Progenitor cell of endocrine pancreas (in vitro differentiated cells): ENCODE data around the gene DNAH8. TPM values are rescaled to one million over a fixed set of nuclear protein-coding genes. Genes with fewer than 3 reads are reported as not detected.

Experiments
- DNase-seq: peaks from one replicate; pipeline ENCODE4 v3.0.0; 2021; ENCODE audit warnings: low spot score; ENCODE audit not compliant: unreplicated experiment
- H3K27ac Mint-ChIP-seq: 2 replicates; pipeline ENCODE4 v1.8.0; 2021; ENCODE audit warnings: mild to moderate bottlenecking, moderate library complexity, mixed read lengths
- H3K27me3 Mint-ChIP-seq: 2 replicates; pipeline ENCODE4 v1.8.0; 2021; ENCODE audit warnings: mixed read lengths
- H3K36me3 Mint-ChIP-seq: 2 replicates; pipeline ENCODE4 v1.8.0; 2022; ENCODE audit warnings: mixed read lengths; ENCODE audit not compliant: insufficient read depth
- H3K4me1 Mint-ChIP-seq: 2 replicates; pipeline ENCODE4 v1.8.0; 2021; ENCODE audit warnings: low read depth, mixed read lengths
- H3K4me3 Mint-ChIP-seq: 2 replicates; pipeline ENCODE4 v1.8.0; 2021; ENCODE audit warnings: low read depth, mild to moderate bottlenecking, moderate library complexity, mixed read lengths
- H3K9me3 Mint-ChIP-seq: 2 replicates; pipeline ENCODE4 v1.8.0; 2021; ENCODE audit warnings: low read depth, mixed read lengths
- total RNA-seq: library from RNA; stranded (reverse); gene quantifications from 2 replicates; pipeline ENCODE4 v1.2.1, GENCODE V29; 2021
- TF ChIP-seq, protein P1 (sequence below): fragments of 200-600 bp; sonication (generic); IDR thresholded peaks from one replicate; pipeline ENCODE4 v1.5.0; 2021; ENCODE audit warnings: antibody characterized with exemption, mild to moderate bottlenecking; ENCODE audit not compliant: unreplicated experiment

The DNAH8 gene
- total RNA-seq, 1 donor from 2014 or later = 0.12 TPM

DNA sequence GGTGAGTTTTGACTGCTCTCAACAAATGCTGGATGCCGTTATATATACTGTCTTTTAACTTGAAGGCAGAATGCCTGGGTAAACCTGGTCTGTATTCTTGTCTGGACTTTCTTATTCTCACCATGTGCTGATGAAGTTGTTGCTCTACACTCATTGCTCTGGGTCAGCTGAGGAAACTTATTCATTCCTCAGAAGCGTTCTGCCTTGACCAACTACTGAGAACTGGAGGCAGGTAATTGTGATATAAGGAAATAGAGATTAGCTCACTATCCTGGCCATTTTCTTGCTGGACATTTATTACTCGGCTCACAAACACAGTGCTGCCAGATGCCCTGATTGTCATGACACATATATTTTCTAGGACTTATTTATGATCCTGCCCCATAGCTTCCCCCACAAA, 103.6 kb downstream of the DNAH8 start:
- H3K4me3 Mint-ChIP-seq = no peak overlapping the region
- no peaks in the 10 kb centered on the region for H3K36me3 Mint-ChIP-seq
- no peaks in the 10 kb centered on the region for H3K9me3 Mint-ChIP-seq
- TF ChIP-seq, protein P1, sequence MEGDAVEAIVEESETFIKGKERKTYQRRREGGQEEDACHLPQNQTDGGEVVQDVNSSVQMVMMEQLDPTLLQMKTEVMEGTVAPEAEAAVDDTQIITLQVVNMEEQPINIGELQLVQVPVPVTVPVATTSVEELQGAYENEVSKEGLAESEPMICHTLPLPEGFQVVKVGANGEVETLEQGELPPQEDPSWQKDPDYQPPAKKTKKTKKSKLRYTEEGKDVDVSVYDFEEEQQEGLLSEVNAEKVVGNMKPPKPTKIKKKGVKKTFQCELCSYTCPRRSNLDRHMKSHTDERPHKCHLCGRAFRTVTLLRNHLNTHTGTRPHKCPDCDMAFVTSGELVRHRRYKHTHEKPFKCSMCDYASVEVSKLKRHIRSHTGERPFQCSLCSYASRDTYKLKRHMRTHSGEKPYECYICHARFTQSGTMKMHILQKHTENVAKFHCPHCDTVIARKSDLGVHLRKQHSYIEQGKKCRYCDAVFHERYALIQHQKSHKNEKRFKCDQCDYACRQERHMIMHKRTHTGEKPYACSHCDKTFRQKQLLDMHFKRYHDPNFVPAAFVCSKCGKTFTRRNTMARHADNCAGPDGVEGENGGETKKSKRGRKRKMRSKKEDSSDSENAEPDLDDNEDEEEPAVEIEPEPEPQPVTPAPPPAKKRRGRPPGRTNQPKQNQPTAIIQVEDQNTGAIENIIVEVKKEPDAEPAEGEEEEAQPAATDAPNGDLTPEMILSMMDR = no peak
- H3K27ac Mint-ChIP-seq = no peak overlapping the region
- no peaks in the 10 kb centered on the region for H3K4me1 Mint-ChIP-seq
- H3K27me3 Mint-ChIP-seq = no peaks in the 10 kb centered on the region
- no peak for DNase-seq

DNA sequence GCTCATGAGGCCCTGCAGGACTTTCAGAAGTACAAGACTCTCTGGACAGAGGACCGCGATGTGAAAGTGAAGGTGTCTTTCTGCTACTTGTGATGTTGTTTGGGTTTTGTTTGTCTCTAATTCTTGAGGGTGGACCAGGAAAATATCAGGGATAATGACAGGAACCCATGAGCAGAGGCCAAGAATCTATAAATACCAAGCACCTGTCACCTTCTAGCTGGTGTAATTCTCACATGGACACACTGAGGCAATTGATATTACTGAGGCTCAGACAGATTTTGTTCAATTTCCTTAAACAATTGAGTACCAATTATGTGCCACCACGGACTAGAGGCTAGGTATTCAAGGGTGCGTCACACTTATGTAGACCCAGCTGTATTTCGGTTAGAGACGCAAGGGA, 107.9 kb downstream of the DNAH8 start:
- Mint-ChIP-seq H3K4me1 (no peaks in the 10 kb centered on the region), H3K27ac (no peak overlapping the region), H3K4me3 (no peak overlapping the region), H3K27me3 (no peaks in the 10 kb centered on the region), H3K9me3 (no peaks in the 10 kb centered on the region), H3K36me3 (no peaks in the 10 kb centered on the region)
- no peak for DNase-seq
- TF ChIP-seq, protein P1 = no peak

DNA sequence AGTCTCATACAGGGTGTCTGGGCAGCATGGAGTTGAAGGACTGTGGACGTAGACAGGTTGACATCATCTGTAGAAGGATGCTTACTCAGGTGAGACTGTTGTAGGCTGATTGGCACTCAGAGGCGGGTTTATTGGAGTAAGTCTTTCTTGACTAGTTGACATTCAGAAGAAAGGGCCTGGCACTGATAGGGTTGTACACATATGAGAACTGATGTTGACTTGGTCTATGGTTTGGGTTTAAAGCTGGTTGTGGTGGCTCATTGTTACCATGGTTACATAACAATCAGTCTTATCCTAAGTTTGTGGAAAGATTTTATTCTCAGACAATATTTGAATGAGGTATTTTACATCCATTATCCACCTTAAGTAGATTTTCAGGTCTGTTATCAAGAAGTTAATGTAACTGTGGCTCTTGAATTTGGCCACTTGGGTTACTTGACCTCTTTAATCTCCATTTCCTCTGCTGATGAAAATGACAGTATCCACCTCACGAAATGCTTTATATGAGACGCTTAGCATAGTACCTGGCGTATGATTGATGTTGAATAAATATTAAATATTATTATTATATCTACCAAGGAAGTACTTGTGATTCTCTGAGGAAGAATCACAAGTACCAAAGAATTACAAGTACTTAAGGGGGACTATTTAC, 109.3 kb downstream of the DNAH8 start:
- TF ChIP-seq, protein P1 = no peak
- no peaks in the 10 kb centered on the region for H3K36me3 Mint-ChIP-seq
- H3K9me3 Mint-ChIP-seq = peaks cover 3% of the 10 kb centered on the region
- no peaks in the 10 kb centered on the region for H3K4me1 Mint-ChIP-seq
- H3K27me3 Mint-ChIP-seq = no peaks in the 10 kb centered on the region
- no peak overlapping the region for H3K27ac Mint-ChIP-seq
- no peak overlapping the region for H3K4me3 Mint-ChIP-seq
- no peak for DNase-seq

DNA sequence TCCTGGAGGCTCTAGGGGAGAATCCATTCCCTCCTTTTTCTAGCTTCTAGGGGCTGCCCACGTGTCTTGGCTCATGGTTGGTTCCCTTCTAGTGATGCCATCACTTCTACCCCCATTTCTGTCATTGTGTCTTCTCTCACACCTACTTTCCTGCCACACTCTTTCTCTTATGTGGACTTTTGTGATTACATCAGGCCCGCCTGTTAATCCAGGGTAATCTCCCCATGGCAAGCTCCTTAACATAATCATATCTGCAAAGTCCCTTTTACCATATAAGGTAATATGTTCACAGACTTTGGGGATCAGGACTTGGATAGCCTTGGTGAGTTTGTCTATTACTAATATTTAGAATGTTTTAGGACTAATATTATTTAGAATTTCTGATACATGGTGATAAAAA, 111.9 kb downstream of the DNAH8 start:
- no peaks in the 10 kb centered on the region for H3K4me1 Mint-ChIP-seq
- H3K27me3 Mint-ChIP-seq = no peaks in the 10 kb centered on the region
- TF ChIP-seq, protein P1 = no peak
- H3K36me3 Mint-ChIP-seq = no peaks in the 10 kb centered on the region
- no peak overlapping the region for H3K4me3 Mint-ChIP-seq
- DNase-seq = no peak
- H3K27ac Mint-ChIP-seq = no peak overlapping the region
- peaks cover 8% of the 10 kb centered on the region for H3K9me3 Mint-ChIP-seq

DNA sequence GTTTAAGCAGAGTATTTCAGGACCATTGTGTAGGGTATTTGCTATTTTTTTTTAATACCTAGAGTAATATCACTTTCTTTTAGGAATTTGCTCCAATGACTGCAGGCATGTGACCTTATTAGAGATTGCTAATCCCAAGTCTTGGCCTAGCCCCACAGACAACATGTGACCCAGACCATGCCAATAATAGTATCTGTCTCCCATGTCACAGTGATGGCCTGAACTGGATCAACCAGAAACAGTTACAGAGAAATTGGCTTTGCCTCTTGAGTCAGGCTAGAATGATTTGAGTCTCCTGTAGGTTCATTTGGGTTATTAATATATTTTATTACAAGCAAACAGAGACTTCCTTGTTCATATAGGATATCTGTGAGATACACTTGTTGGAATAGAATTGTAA, 116.8 kb downstream of the DNAH8 start:
- Mint-ChIP-seq H3K27me3 (peaks cover 12% of the 10 kb centered on the region), H3K36me3 (no peaks in the 10 kb centered on the region), H3K9me3 (peaks cover 8% of the 10 kb centered on the region), H3K4me1 (no peaks in the 10 kb centered on the region), H3K27ac (no peak overlapping the region), H3K4me3 (no peak overlapping the region)
- no peak for DNase-seq
- TF ChIP-seq, protein P1 = no peak
